ENCODE data around the gene ANAPC5. TPM values are rescaled to one million over a fixed set of nuclear protein-coding genes. Genes with fewer than 3 reads are reported as not detected.
"Not testable (repeated sequence)": the region's sequence is repeated elsewhere in the genome, so short reads cannot be mapped to it uniquely, and the experiment has no call there.

The ANAPC5 gene
- total RNA-seq, 1 experiment from 2014 or later, result 153 TPM

DNA sequence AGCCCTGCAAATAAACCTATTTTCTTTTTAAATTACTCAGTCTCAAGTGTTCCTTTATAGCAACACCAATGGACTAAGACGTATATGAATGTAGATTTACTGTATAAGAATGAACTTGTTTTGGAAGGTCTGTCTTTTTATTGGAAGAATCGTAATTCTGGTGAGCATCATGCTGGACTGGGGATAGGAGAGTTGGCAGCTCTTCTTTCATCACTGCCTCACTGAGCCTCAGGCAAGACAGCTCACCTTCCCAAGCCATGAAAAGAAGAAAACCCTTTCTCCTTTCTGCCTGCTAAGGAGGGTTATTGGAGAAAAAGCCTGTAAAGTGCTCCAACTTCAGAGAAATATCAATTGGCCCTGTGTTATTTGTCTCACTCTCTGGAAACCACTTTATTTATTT, 38.6 kb upstream of the ANAPC5 start:
- Mint-ChIP-seq H3K27me3 (ENCODE audit: unreplicated experiment) (no peaks in the 10 kb centered on the region), H3K4me1 (ENCODE audit: low read depth, unreplicated experiment) (peaks cover 15% of the 10 kb centered on the region), H3K36me3 (ENCODE audit: insufficient read depth, unreplicated experiment) (no peaks in the 10 kb centered on the region), H3K4me3 (ENCODE audit: low read depth, unreplicated experiment) (no peak overlapping the region), H3K27ac (ENCODE audit: unreplicated experiment) (no peak overlapping the region), H3K9me3 (ENCODE audit: low read depth, unreplicated experiment) (no peaks in the 10 kb centered on the region)
- CTCF ChIA-PET, result no interaction called here
- TF ChIP-seq, protein P1, sequence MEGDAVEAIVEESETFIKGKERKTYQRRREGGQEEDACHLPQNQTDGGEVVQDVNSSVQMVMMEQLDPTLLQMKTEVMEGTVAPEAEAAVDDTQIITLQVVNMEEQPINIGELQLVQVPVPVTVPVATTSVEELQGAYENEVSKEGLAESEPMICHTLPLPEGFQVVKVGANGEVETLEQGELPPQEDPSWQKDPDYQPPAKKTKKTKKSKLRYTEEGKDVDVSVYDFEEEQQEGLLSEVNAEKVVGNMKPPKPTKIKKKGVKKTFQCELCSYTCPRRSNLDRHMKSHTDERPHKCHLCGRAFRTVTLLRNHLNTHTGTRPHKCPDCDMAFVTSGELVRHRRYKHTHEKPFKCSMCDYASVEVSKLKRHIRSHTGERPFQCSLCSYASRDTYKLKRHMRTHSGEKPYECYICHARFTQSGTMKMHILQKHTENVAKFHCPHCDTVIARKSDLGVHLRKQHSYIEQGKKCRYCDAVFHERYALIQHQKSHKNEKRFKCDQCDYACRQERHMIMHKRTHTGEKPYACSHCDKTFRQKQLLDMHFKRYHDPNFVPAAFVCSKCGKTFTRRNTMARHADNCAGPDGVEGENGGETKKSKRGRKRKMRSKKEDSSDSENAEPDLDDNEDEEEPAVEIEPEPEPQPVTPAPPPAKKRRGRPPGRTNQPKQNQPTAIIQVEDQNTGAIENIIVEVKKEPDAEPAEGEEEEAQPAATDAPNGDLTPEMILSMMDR (IDR thresholded peaks at IDR 0.05; ENCODE audit: unreplicated experiment), result no peak
- no peak for DNase-seq
- intact Hi-C loops (cut with micrococcal nuclease; ENCODE audit: unreplicated experiment), result no loop called here
- no TSS peak for BruUV-seq (replicated peaks)

DNA sequence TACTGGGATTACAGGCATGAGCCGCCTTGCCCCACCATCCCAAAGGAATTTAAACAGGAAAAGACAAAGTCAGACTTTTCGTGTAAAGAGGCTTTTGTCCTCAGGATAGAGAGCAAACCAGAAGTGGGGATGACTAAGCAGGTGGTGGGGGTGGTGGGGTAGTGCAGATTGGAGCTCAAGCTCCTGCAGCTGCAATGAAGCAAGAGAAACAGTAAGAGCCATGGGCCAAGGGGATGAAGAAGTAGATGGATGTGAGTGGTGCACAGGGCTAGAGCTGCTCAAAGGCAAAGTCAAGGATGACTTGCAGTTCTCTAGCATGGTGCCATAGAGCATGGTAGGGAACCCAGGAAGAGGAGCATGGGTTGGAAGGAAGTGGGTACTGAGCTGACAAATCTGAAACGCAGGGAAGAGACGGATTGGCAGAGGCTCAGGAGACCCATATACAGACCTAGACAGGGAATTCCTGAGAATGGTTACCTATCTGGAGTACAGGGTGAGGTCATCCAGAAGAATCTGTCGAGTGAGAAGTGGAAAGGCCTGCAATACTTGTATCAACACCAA, 36.3 kb upstream of the ANAPC5 start:
- Mint-ChIP-seq H3K36me3 (ENCODE audit: insufficient read depth, unreplicated experiment) (no peaks in the 10 kb centered on the region), H3K4me3 (ENCODE audit: low read depth, unreplicated experiment) (no peak overlapping the region)
- CTCF ChIA-PET, result interaction anchor here (0.6 to 1.8 kb wide), 4 partner anchors 11 to 54 kb away, joined by 3 to 6 read pairs (median 3); partner anchors contain the start of gene RNF34

DNA sequence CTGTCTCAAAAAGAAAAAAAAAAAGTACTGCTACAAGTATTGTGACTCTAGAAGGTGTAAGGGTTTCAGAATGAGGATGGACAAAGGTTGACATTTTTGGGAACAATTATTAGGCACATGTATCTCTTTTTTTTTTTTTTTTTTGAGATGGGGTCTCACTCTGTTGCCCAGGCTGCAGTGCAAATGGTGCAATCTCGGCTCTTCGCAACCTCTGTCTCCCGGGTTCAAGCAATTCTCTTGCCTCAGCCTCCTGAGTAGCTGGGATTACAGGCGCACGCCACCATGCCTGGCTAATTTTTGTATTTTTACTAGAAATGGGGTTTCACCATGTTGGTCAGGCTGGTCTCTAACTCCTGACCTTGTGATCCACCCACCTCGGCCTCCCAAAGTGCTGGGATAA, 32.7 kb upstream of the ANAPC5 start:
- intact Hi-C loops (cut with micrococcal nuclease; ENCODE audit: unreplicated experiment); H3K4me3 Mint-ChIP-seq (ENCODE audit: low read depth, unreplicated experiment); DNase-seq; H3K27ac Mint-ChIP-seq (ENCODE audit: unreplicated experiment); H3K36me3 Mint-ChIP-seq (ENCODE audit: insufficient read depth, unreplicated experiment); H3K9me3 Mint-ChIP-seq (ENCODE audit: low read depth, unreplicated experiment); BruUV-seq (replicated peaks); H3K27me3 Mint-ChIP-seq (ENCODE audit: unreplicated experiment): not testable (repeated sequence)
- H3K4me1 Mint-ChIP-seq (ENCODE audit: low read depth, unreplicated experiment), result peaks cover 15% of the 10 kb centered on the region
- CTCF ChIA-PET, result interaction anchor here (0.7 kb wide), 1 partner anchor 16 kb away, joined by 4 read pairs; no protein-coding TSS in a partner anchor

More for the DNA sequence above, 36.3 kb upstream of the ANAPC5 start:
- Mint-ChIP-seq H3K4me1 (ENCODE audit: low read depth, unreplicated experiment) (peaks cover 15% of the 10 kb centered on the region), H3K27ac (ENCODE audit: unreplicated experiment) (peak overlapping the region; percentile 7), H3K27me3 (ENCODE audit: unreplicated experiment) (no peaks in the 10 kb centered on the region), H3K9me3 (ENCODE audit: low read depth, unreplicated experiment) (no peaks in the 10 kb centered on the region)
- TF ChIP-seq, protein P1 (IDR thresholded peaks at IDR 0.05; ENCODE audit: unreplicated experiment), result no peak
- intact Hi-C loops (cut with micrococcal nuclease; ENCODE audit: unreplicated experiment), result no loop called here
- peak; percentile 53 for DNase-seq
- BruUV-seq (replicated peaks), result no TSS peak

DNA sequence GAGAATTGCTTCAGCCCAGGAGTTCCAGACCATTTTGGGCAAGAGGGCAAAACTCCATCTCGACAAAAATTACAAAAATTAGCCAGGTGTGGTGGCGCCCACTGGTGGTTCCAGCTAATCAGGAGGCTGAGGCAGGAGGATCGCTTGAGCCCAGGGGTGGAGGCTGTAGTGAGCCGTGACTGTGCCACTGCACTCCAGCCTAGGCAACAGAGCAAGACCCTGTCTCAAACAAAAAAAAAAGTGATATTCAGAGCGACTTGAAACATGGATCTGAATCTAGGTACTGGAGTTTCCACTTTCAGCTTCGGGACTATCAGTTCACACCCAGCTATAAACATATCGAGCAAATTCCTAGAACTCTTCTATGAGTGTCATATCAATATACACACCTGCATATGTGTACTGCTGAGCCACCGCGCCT, 31.4 kb upstream of the ANAPC5 start:
- Mint-ChIP-seq H3K9me3 (ENCODE audit: low read depth, unreplicated experiment) (no peaks in the 10 kb centered on the region), H3K4me1 (ENCODE audit: low read depth, unreplicated experiment) (peaks cover 10% of the 10 kb centered on the region), H3K4me3 (ENCODE audit: low read depth, unreplicated experiment) (no peak overlapping the region), H3K36me3 (ENCODE audit: insufficient read depth, unreplicated experiment) (no peaks in the 10 kb centered on the region), H3K27ac (ENCODE audit: unreplicated experiment) (no peak overlapping the region), H3K27me3 (ENCODE audit: unreplicated experiment) (no peaks in the 10 kb centered on the region)
- CTCF ChIA-PET, result interaction anchor here (0.6 to 1.3 kb wide), 3 partner anchors 9 to 157 kb away, joined by 3 to 7 read pairs (median 3); no protein-coding TSS in a partner anchor
- no TSS peak for BruUV-seq (replicated peaks)
- intact Hi-C loops (cut with micrococcal nuclease; ENCODE audit: unreplicated experiment), result no loop called here
- DNase-seq, result peak; percentile 17
- TF ChIP-seq, protein P1 (IDR thresholded peaks at IDR 0.05; ENCODE audit: unreplicated experiment), result no peak

DNA sequence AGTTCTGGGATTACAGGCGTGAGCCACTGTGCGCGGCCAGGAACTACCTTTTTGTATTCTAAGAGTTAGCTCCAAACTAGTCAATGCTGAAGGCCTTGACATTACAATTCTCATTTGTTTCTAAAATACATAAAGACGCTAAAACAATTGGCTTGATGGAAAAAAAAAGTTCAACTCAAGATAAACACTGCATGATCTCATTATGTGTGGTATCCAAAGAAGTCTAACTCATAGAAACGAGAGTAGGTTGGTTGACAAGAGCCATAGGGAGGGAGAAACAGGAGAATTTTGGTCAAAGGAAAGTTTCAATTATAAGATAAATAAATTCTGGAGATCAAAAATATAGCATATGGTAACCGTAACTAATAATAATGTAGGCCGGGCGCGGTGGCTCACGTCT, 27.7 kb upstream of the ANAPC5 start:
- CTCF ChIA-PET, result no interaction called here

More for the DNA sequence above, 27.7 kb upstream of the ANAPC5 start:
- TF ChIP-seq, protein P1 (IDR thresholded peaks at IDR 0.05; ENCODE audit: unreplicated experiment), result no peak
- Mint-ChIP-seq H3K27me3 (ENCODE audit: unreplicated experiment) (no peaks in the 10 kb centered on the region), H3K36me3 (ENCODE audit: insufficient read depth, unreplicated experiment) (no peaks in the 10 kb centered on the region), H3K4me3 (ENCODE audit: low read depth, unreplicated experiment) (no peak overlapping the region), H3K4me1 (ENCODE audit: low read depth, unreplicated experiment) (peaks cover 10% of the 10 kb centered on the region), H3K27ac (ENCODE audit: unreplicated experiment) (no peak overlapping the region), H3K9me3 (ENCODE audit: low read depth, unreplicated experiment) (no peaks in the 10 kb centered on the region)
- intact Hi-C loops (cut with micrococcal nuclease; ENCODE audit: unreplicated experiment), result no loop called here
- no TSS peak for BruUV-seq (replicated peaks)
- no peak for DNase-seq

All from Calu3 (cell line).